HepG2 (cell line): ENCODE measurements around the gene RIPK3. TPM values are rescaled to one million over a fixed set of nuclear protein-coding genes. Genes with fewer than 3 reads are reported as not detected.

Experiments
- ARID3A ChIP-seq: IDR thresholded peaks from 2 replicates; pipeline ENCODE4 v1.6.1; 2012; ENCODE audit warnings: low read depth, low read length, improper control_type of control experiment
- ATF6 ChIP-seq: sonication (generic); formaldehyde crosslinking; conservative IDR thresholded peaks from 2 replicates; pipeline ENCODE4 v1.4.0; 2020; ENCODE audit warnings: missing genetic modification reagents
- CREB1 ChIP-seq, 2 experiments: fragments of 450-650 bp in 1 of 2; IDR thresholded peaks; 2 replicates each; pipeline ENCODE4 v1.6.1; 2016 to 2017; ENCODE audit warnings: control low read depth in 1 of 2, mild to moderate bottlenecking in 1 of 2, missing compliant biosample characterization in 1 of 2, missing genetic modification characterization in 1 of 2
- ELF1 ChIP-seq: sonication (generic); formaldehyde crosslinking; IDR thresholded peaks from 2 replicates; pipeline ENCODE4 v1.4.0; 2020; ENCODE audit warnings: missing genetic modification reagents
- ESRRA ChIP-seq: sonication (generic); formaldehyde crosslinking; IDR thresholded peaks from 2 replicates; pipeline ENCODE4 v1.5.1; 2020; ENCODE audit warnings: mild to moderate bottlenecking, low read depth, missing genetic modification reagents
- LCORL ChIP-seq, 2 experiments: fragments of 450-650 bp in 1 of 2; sonication (generic) in 1 of 2; formaldehyde crosslinking in 1 of 2; IDR thresholded peaks; 2 replicates each; pipeline versions ENCODE4 v1.5.0 to v1.6.1; 2017 to 2020; ENCODE audit warnings: antibody characterized with exemption in 1 of 2, missing genetic modification reagents in 1 of 2
- REL ChIP-seq: sonication (generic); formaldehyde crosslinking; conservative IDR thresholded peaks from 2 replicates; pipeline ENCODE4 v1.8.0; 2022; ENCODE audit warnings: mild to moderate bottlenecking, missing genetic modification reagents, moderate library complexity
- RELA ChIP-seq: sonication (generic); formaldehyde crosslinking; IDR thresholded peaks from 2 replicates; pipeline ENCODE4 v1.4.0; 2020; ENCODE audit warnings: missing genetic modification reagents
- RFX5 ChIP-seq: IDR thresholded peaks from 2 replicates; pipeline ENCODE4 v1.6.1; 2011; ENCODE audit warnings: low read depth, low read length, improper control_type of control experiment
- SIX4 ChIP-seq: sonication (generic); formaldehyde crosslinking; IDR thresholded peaks from 2 replicates; pipeline ENCODE4 v1.4.0; 2020; ENCODE audit warnings: missing genetic modification reagents
- YEATS2 ChIP-seq: sonication (generic); formaldehyde crosslinking; IDR thresholded peaks from 2 replicates; pipeline ENCODE4 v1.4.0; 2020; ENCODE audit warnings: missing genetic modification reagents, borderline replicate concordance
- ZFY ChIP-seq: sonication (generic); formaldehyde crosslinking; IDR thresholded peaks from 2 replicates; pipeline ENCODE4 v1.4.0; 2020; ENCODE audit warnings: missing genetic modification reagents
- ZNF121 ChIP-seq: sonication (generic); formaldehyde crosslinking; IDR thresholded peaks from 2 replicates; pipeline ENCODE4 v1.5.0; 2020; ENCODE audit warnings: mild to moderate bottlenecking, missing genetic modification reagents
- ZNF20 ChIP-seq: sonication (generic); formaldehyde crosslinking; IDR thresholded peaks from 2 replicates; pipeline ENCODE4 v1.4.0; 2020; ENCODE audit warnings: mild to moderate bottlenecking, moderate library complexity, missing genetic modification reagents
- ZNF432 ChIP-seq: sonication (generic); formaldehyde crosslinking; IDR thresholded peaks from 2 replicates; pipeline ENCODE4 v1.5.0; 2020; ENCODE audit warnings: missing genetic modification reagents, mild to moderate bottlenecking, borderline replicate concordance
- ZNF646 ChIP-seq: sonication (generic); formaldehyde crosslinking; IDR thresholded peaks from 2 replicates; pipeline ENCODE4 v1.9.0; 2021; ENCODE audit warnings: mild to moderate bottlenecking, missing genetic modification reagents
- ZNF724P ChIP-seq: sonication (generic); formaldehyde crosslinking; IDR thresholded peaks from 2 replicates; pipeline ENCODE4 v1.8.0; 2022; ENCODE audit warnings: missing genetic modification reagents, borderline replicate concordance
- ZNF891 ChIP-seq: sonication (generic); formaldehyde crosslinking; IDR thresholded peaks from 2 replicates; pipeline ENCODE4 v1.5.0; 2020; ENCODE audit warnings: mild to moderate bottlenecking, missing genetic modification reagents
- polyA plus RNA-seq, 8 experiments: library from polyadenylated mRNA; depleted of rRNA in 3 of 8; stranded (reverse) in 7 of 8; unstranded in 1 of 8; fragments of >200 nt; fragmentation: Illumina TruSeq in 4 of 8; extraction: Trizol in 4 of 8; gene quantifications; 2 replicates each; pipeline versions ENCODE4 v1.2.1 to v1.2.3, GENCODE V29; 2011 to 2016; ENCODE audit warnings: low read depth in 4 of 8, missing spikeins in 1 of 8, mixed read lengths in 1 of 8; ENCODE audit not compliant: insufficient read depth in 1 of 8
- total RNA-seq, 5 experiments: library from RNA; depleted of rRNA; stranded (reverse); fragments of >200 nt; fragmentation: Illumina TruSeq; extraction: Trizol; gene quantifications; 2 replicates each; pipeline ENCODE4 v1.2.3, GENCODE V29; 2016; ENCODE audit warnings: low read depth in 1 of 5

RIPK3 gene
- total and polyA plus RNA-seq, 2 of the 13 experiments (the other 11 are each of a cell fraction or from before 2014, with no cell fraction given), result not detected

GRCh38 chr14:24296341-24297157 lies 43.2 kb downstream of the RIPK3 start (continued):
- TF ChIP-seq ZNF121, result no peak
- TF ChIP-seq LCORL (IDR thresholded peaks at IDR 0.05), result no peak
- TF ChIP-seq LCORL (CRISPR knock-in tag; IDR thresholded peaks at IDR 0.05), result peak; percentile 49; the same call in 1 of the 2 replicates
- peak; percentile 71; the same call in 1 of the 2 replicates for TF ChIP-seq REL (CRISPR knock-in tag)
- 0 out of 2 replicates have a peak, but pooled peaks have one; percentile 52 for TF ChIP-seq ELF1
- peak; percentile 62; the same call in 1 of the 2 replicates for TF ChIP-seq YEATS2 (CRISPR knock-in tag)
- TF ChIP-seq ZNF891, result no peak
- no peak for TF ChIP-seq ZNF432 (CRISPR knock-in tag)
- peak; percentile 22; the same call in 1 of the 2 replicates for TF ChIP-seq RELA (CRISPR knock-in tag)
- peak; percentile 55; the same call in 1 of the 2 replicates for TF ChIP-seq ESRRA (CRISPR knock-in tag)
- TF ChIP-seq CREB1 (IDR thresholded peaks at IDR 0.05), result peak; percentile 22; the same call in 1 of the 2 replicates
- no peak for TF ChIP-seq CREB1 (CRISPR knock-in tag; IDR thresholded peaks at IDR 0.05)
- TF ChIP-seq SIX4 (CRISPR knock-in tag), result 0 out of 2 replicates have a peak, but pooled peaks have one; percentile 29
- 0 out of 2 replicates have a peak, but pooled peaks have one; percentile 77 for TF ChIP-seq ATF6
- TF ChIP-seq ZNF20, result no peak
- peak; percentile 56; the same call in 1 of the 2 replicates for TF ChIP-seq ARID3A
- peak; percentile 43; the same call in 1 of the 2 replicates for TF ChIP-seq ZFY (CRISPR knock-in tag)
- TF ChIP-seq ZNF646 (CRISPR knock-in tag), result no peak
- TF ChIP-seq ZNF724P (CRISPR knock-in tag), result peak; percentile 90
- TF ChIP-seq RFX5, result no peak
